HG02642 (cell line): ENCODE measurements around the gene IL5RA.

Source experiments
- ATAC-seq: cut with Tn5 transposase; IDR thresholded peaks from one replicate; pipeline ENCODE4 v1.9.1; 2021; ENCODE audit warnings: mild to moderate bottlenecking; ENCODE audit not compliant: unreplicated experiment, poor library complexity

IL5RA gene

GRCh38 chr3:3069723-3070122, 40.5 kb downstream of the IL5RA start:
- ATAC-seq: no peak

- ATAC-seq: no peak
These were observed 41.8 kb downstream of the IL5RA start for GRCh38 chr3:3068358-3068881.

GRCh38 chr3:3066910-3067309, 43.3 kb downstream of the IL5RA start:
- ATAC-seq: no peak

GRCh38 chr3:3066378-3066777, 43.8 kb downstream of the IL5RA start:
- peak; percentile 78 for ATAC-seq

GRCh38 chr3:3065876-3066275, 44.3 kb downstream of the IL5RA start:
- no peak for ATAC-seq

- ATAC-seq: no peak
These were observed 45.9 kb downstream of the IL5RA start for GRCh38 chr3:3064297-3064696.

- ATAC-seq: no peak
These were observed 50.5 kb downstream of the IL5RA start for GRCh38 chr3:3059645-3060044.

GRCh38 chr3:3053974-3054373, 56.2 kb downstream of the IL5RA start:
- no peak for ATAC-seq

GRCh38 chr3:3038201-3038991, 71.8 kb downstream of the IL5RA start:
- ATAC-seq: no peak

- ATAC-seq: no peak
These were observed 73.0 kb downstream of the IL5RA start for GRCh38 chr3:3037156-3037555.

- no peak for ATAC-seq
These were observed 78.8 kb downstream of the IL5RA start for GRCh38 chr3:3031326-3031725.

- ATAC-seq: peak; percentile 92
These were observed 82.1 kb downstream of the IL5RA start for GRCh38 chr3:3027976-3028567.

GRCh38 chr3:3023111-3023745, 86.9 kb downstream of the IL5RA start:
- no peak for ATAC-seq

- no peak for ATAC-seq
These were observed 90.0 kb downstream of the IL5RA start for GRCh38 chr3:3020209-3020608.
